Adrenal gland (tissue), 12 donors: ENCODE results near the gene PLK5. TPM values are rescaled to one million over a fixed set of nuclear protein-coding genes. Genes with fewer than 3 reads are reported as not detected.
A peak's percentile ranks its signal among the peaks of the same experiment; 100 is the strongest.

ENCODE experiments used
- DNase-seq, 7 donors: peaks; one replicate each; pipeline ENCODE4 v3.0.0-alpha.2; 2019 to 2020
- H3K27ac ChIP-seq, 5 donors: fragments of 200-600 bp; sonication (generic) in 4 of 5; 1 replicate in 3 of 5; 2 replicates in 2 of 5; pipeline versions ENCODE4 v1.5.1 to v1.8.0; 2016 to 2020; ENCODE audit warnings: mild to moderate bottlenecking in 1 of 5
- H3K27me3 ChIP-seq: fragments of 200-600 bp; 2 replicates; pipeline ENCODE4 v1.8.0; 2021
- H3K36me3 ChIP-seq, 2 donors: fragments of 200-600 bp; replicated peaks in 1 of 2; 1 replicate in 1 of 2; 2 replicates in 1 of 2; pipeline versions ENCODE4 v1.5.1 to v1.8.0; 2018 to 2022
- H3K4me1 ChIP-seq, 2 donors: fragments of 200-600 bp; replicated peaks in 1 of 2; 1 replicate in 1 of 2; 2 replicates in 1 of 2; pipeline versions ENCODE4 v1.5.1 to v1.8.0; 2018 to 2021
- H3K4me3 ChIP-seq, 4 donors: fragments of 200-600 bp; sonication (generic) in 3 of 4; one replicate each; pipeline ENCODE4 v1.5.1; 2016 to 2018
- H3K9me3 ChIP-seq, 3 donors: fragments of 200-600 bp; sonication (generic) in 1 of 3; replicated peaks in 1 of 3; 1 replicate in 2 of 3; 2 replicates in 1 of 3; pipeline versions ENCODE4 v1.5.1 to v1.8.0; 2016 to 2021
- CTCF ChIP-seq, 6 experiments: fragments of 450-650 bp in 4 of 6; fragments of 200-600 bp in 2 of 6; sonication (generic) in 1 of 6; IDR thresholded peaks; 1 replicate in 5 of 6; 2 replicates in 1 of 6; pipeline versions ENCODE4 v1.5.1 to v1.8.0; 2016 to 2021; ENCODE audit warnings: antibody characterized with exemption in 6 of 6, mild to moderate bottlenecking in 2 of 6, moderate library complexity in 1 of 6
- POLR2A ChIP-seq, 2 donors: fragments of 450-650 bp; IDR thresholded peaks; one replicate each; pipeline ENCODE4 v1.6.1; 2017; ENCODE audit warnings: antibody characterized with exemption in 2 of 2, mild to moderate bottlenecking in 2 of 2, moderate library complexity in 1 of 2
- WGBS, 4 donors: extraction: QIAGEN DNeasy Blood & Tissue Kit in 2 of 4; methylation state at CpG; one replicate each; pipeline versions ENCODE4 v1.1.5 to v1.1.7; 2013 to 2017; 5-methylcytosine and 5-hydroxymethylcytosine counted together
- intact Hi-C, 2 donors: fragments of 100-400 bp; cut with DNase I; formaldehyde crosslinking; loops; one replicate each; pipeline versions ENCODE4 v1.14.1 to v1.15.0; 2022 to 2023
- polyA plus RNA-seq, 3 donors: library from polyadenylated mRNA; stranded (reverse); fragments of 200-250 nt in 2 of 3; fragments of 350-450 nt in 1 of 3; fragmentation: Illumina TruSeq in 1 of 3; extraction: RNeasy Lipid Tissue Mini Kit (QIAGEN cat#74804) in 1 of 3; gene quantifications; one replicate each; pipeline ENCODE4 v1.2.3, GENCODE V29; 2013 to 2014
- total RNA-seq, 9 donors: library from RNA; depleted of rRNA in 4 of 9; stranded (reverse); fragments of >200 nt in 4 of 9; fragments of 120-200 nt in 1 of 9; fragmentation: NEBNext Ultra II Directional in 1 of 9; extraction: Animal tissue kit (Norgen Biotek cat#: 25700) in 1 of 9; gene quantifications; one replicate each; pipeline versions ENCODE4 v1.1.0 to v1.2.4, GENCODE V29; 2013 to 2023
- donor health status: healthy with polysubstance abuse.
- donor health status: Bipolar disorder and iron deficiency.
- donor health status: DM: yes; HTN: yes; CAD: no.
- donor health status: DM: no; HTN: no; CAD: no.
- donor health status: DM: no; HTN: no; CAD: no.
- donor health status: DM: yes; HTN: yes; CAD: no.

The PLK5 gene
- total and polyA plus RNA-seq, 12 donors = 0.15 to 1.0 (median 0.32) TPM; not detected in 8

GRCh38 chr19:1524287-1524971, 552 bp downstream of the PLK5 start:
- Histone ChIP-seq H3K27me3 (peaks cover 51% of the 10 kb centered on the region), H3K4me3 (peak overlapping the region in 1 of 4 donors; percentile 23)
- 6 to 63% (median 29%) methylated on average over 2 to 49 of the region's 49 CpGs for WGBS, 4 donors

GRCh38 chr19:1524972-1525325, 1.1 kb downstream of the PLK5 start:
- Histone ChIP-seq H3K4me3 (no peak overlapping the region), H3K27ac (no peak overlapping the region), H3K27me3 (peaks cover 51% of the 10 kb centered on the region), H3K4me1 (no peaks in the 10 kb centered on the region), H3K36me3 (no peaks in the 10 kb centered on the region), H3K9me3 (no peaks in the 10 kb centered on the region)
- DNase-seq = no peak
- 61 to 84% (median 63%) methylated on average over 6 to 17 of the region's 17 CpGs for WGBS, 4 donors
- TF ChIP-seq CTCF (IDR thresholded peaks at IDR 0.05) (no peak), POLR2A (IDR thresholded peaks at IDR 0.05) (no peak)
- intact Hi-C loops = no loop called here

More at GRCh38 chr19:1524287-1524971, 552 bp downstream of the PLK5 start:
- H3K36me3 ChIP-seq = no peaks in the 10 kb centered on the region
- intact Hi-C loops = no loop called here
- DNase-seq = no peak
- no peak overlapping the region for H3K27ac ChIP-seq
- no peak for TF ChIP-seq POLR2A (IDR thresholded peaks at IDR 0.05)
- TF ChIP-seq CTCF (IDR thresholded peaks at IDR 0.05) = no peak
- no peaks in the 10 kb centered on the region for H3K9me3 ChIP-seq
- no peaks in the 10 kb centered on the region for H3K4me1 ChIP-seq

GRCh38 chr19:1525343-1525742, 1.5 kb downstream of the PLK5 start:
- DNase-seq = no peak
- TF ChIP-seq POLR2A (IDR thresholded peaks at IDR 0.05) (no peak), CTCF (IDR thresholded peaks at IDR 0.05) (no peak)
- Histone ChIP-seq H3K9me3 (no peaks in the 10 kb centered on the region), H3K36me3 (no peaks in the 10 kb centered on the region), H3K27me3 (peaks cover 51% of the 10 kb centered on the region), H3K4me1 (no peaks in the 10 kb centered on the region), H3K27ac (no peak overlapping the region), H3K4me3 (no peak overlapping the region)
- 63 to 66% (median 63%) methylated on average over 9 to 31 of the region's 31 CpGs for WGBS, 4 donors
- intact Hi-C loops = no loop called here

GRCh38 chr19:1526066-1526778, 2.3 kb downstream of the PLK5 start:
- 74 to 82% (median 78%) methylated on average over 24 to 33 of the region's 33 CpGs; no CpG with 5 or more reads in 1 of the 4 donors for WGBS, 4 donors
- Histone ChIP-seq H3K9me3 (no peaks in the 10 kb centered on the region), H3K36me3 (no peaks in the 10 kb centered on the region), H3K4me1 (no peaks in the 10 kb centered on the region), H3K4me3 (no peak overlapping the region), H3K27ac (no peak overlapping the region), H3K27me3 (peaks cover 51% of the 10 kb centered on the region)
- no peak for DNase-seq
- TF ChIP-seq POLR2A (IDR thresholded peaks at IDR 0.05) (no peak), CTCF (IDR thresholded peaks at IDR 0.05) (no peak)
- intact Hi-C loops = no loop called here
